Posterior vena cava (tissue), 2 donors: Measurements from ENCODE around the gene HDAC9. TPM values are rescaled to one million over a fixed set of nuclear protein-coding genes. Genes with fewer than 3 reads are reported as not detected.

Source experiments
- DNase-seq: peaks from one replicate; pipeline ENCODE4 v3.0.0-alpha.2; 2020; ENCODE audit warnings: low spot score
- intact Hi-C, 2 donors: fragments of 100-400 bp; cut with DNase I; formaldehyde crosslinking; loops; one replicate each; pipeline versions ENCODE4 v1.14.1 to v1.14.2; 2022 to 2023
- total RNA-seq, 2 donors: library from RNA; stranded (reverse); fragmentation: NEBNext Ultra II Directional; extraction: Animal tissue kit (Norgen Biotek cat#: 25700); gene quantifications; one replicate each; pipeline ENCODE4 v1.2.1, GENCODE V29; 2021
- donor health status: DM: yes; HTN: yes; CAD: no.
- donor health status: DM: yes; HTN: yes; CAD: no.

The HDAC9 gene
- total RNA-seq, 2 donors from 2014 or later = 42.3 to 145 TPM

GRCh38 chr7:18546576-18546975 is 51.0 kb downstream of the HDAC9 start:
- DNase-seq = no peak
- intact Hi-C loops = no loop called here

DNA sequence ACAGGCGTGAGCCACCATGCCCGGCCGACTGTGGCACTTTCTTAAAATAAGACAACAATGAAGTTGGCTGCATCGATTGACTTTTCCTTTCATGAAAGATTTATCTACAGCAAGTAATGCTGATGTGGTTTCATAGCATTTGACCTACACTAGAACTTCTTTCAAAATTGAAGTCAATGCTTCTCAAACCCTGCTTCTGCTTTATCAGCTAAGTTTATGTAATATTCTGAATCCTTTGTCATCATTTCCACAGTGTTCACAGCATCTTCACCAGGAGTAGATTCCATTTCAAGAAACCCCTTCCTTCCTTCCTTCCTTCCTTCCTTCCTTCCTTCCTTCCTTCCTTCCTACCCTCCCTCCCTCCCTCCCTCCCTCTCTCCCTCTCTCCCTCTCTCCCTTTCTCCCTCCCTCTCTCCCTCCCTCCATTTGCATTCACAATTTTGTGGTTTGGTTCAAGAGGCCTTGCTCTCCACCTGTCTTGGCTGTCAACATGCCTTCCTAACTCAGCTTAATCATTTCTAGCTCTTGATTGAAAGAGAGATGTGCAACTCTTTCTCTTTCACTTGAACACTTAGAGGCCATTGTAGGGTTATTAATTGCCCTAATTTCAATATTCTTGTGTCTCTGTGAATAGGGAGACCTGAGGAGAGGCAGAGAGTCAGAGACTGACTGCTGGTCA is 52.1 kb downstream of the HDAC9 start:
- DNase-seq = no peak
- intact Hi-C loops = no loop called here

GRCh38 chr7:18548534-18548933 is 53.0 kb downstream of the HDAC9 start:
- no peak for DNase-seq
- intact Hi-C loops = no loop called here

GRCh38 chr7:18550574-18550973 is 55.0 kb downstream of the HDAC9 start:
- intact Hi-C loops = loop anchor here (5.0 to 10.0 kb wide), 2 partner anchors 46 to 1168 kb away; no protein-coding TSS in a partner anchor
- no peak for DNase-seq

GRCh38 chr7:18552316-18552916 is 56.9 kb downstream of the HDAC9 start:
- DNase-seq = no peak
- intact Hi-C loops = loop anchor here (5.0 to 10.0 kb wide), 2 partner anchors 48 to 1170 kb away; no protein-coding TSS in a partner anchor

DNA sequence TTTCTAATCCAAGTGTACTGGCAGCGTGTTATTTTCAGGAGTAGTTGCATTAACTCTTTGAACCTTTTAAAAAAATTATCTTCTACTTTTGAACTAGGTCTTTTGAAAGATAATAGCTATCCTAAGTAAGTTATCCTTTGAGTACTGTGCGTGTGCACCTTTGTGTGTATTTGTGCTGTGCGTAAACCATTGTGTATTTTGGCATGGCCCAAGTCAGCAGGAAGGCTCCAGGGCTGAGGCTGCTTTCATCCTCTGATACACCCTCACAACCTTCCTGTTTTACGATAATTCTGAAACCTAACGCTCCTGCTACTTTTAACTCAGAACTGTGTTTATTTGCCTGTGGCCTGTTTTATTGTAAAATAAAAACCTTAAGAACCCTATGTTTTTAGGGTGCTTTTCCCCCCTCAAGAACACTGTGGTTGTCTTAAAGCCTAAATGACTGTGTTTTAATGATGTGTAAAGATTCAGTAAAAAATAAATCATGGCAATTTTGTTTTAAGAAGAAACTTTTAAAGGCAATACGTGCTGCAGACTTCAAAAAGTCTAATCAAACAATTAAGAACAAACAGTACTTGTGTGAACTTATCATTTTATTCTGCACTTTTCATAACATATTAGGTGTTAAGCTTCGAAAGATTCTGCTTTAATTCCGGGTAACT is 57.5 kb downstream of the HDAC9 start:
- intact Hi-C loops = loop anchor here (5.0 to 10.0 kb wide), 2 partner anchors 48 to 1171 kb away; no protein-coding TSS in a partner anchor
- DNase-seq = no peak

GRCh38 chr7:18553605-18554003 is 58.1 kb downstream of the HDAC9 start:
- intact Hi-C loops = loop anchor here (5.0 to 10.0 kb wide), 2 partner anchors 49 to 1171 kb away; no protein-coding TSS in a partner anchor
- DNase-seq = no peak

DNA sequence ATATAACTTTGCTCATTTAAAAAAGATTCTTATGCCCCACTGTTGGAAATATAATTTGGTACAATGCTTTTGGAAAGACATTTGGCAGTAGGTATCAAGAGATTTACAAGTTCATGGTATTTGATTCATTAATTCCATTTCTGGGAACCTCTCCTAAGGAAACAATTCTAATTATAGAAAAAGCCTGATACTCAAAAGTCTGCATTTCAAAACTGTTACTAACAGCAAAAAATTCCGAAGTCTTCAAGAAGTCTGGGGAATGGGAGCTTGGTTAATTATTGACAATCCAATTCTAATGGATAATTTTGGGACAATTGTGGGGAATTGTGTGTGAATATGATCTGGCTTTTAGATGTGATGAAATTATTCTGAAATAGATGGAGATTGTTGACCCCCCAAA is 59.6 kb downstream of the HDAC9 start:
- DNase-seq = no peak
- intact Hi-C loops = loop anchor here in 1 of 2 donors (10.0 kb wide), 1 partner anchor 50 kb away; no protein-coding TSS in a partner anchor

GRCh38 chr7:18555968-18556367 is 60.4 kb downstream of the HDAC9 start:
- intact Hi-C loops = loop anchor here in 1 of 2 donors (10.0 kb wide), 1 partner anchor 51 kb away; no protein-coding TSS in a partner anchor

DNA sequence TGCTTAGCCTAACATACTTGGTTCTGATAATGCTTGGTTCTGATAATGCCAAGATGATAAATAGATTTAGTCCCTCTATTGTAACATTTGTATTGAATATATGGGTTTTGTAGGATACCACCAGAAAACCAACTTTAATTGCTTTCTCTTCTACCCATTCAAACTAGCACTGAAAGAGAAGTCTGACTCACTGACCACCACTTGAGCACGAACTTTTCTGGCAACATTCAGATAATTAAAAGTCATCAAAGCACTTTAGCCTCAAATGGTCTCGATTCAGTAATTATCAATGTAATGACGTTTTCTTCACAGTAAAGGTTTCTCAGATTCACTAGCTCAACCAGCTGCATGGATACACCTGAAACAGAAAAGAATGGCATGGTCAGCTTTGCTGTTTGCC is 63.0 kb downstream of the HDAC9 start:
- DNase-seq = no peak
- intact Hi-C loops = loop anchor here in 1 of 2 donors (10.0 kb wide), 1 partner anchor 54 kb away; no protein-coding TSS in a partner anchor

More at GRCh38 chr7:18555968-18556367, 60.4 kb downstream of the HDAC9 start:
- no peak for DNase-seq

DNA sequence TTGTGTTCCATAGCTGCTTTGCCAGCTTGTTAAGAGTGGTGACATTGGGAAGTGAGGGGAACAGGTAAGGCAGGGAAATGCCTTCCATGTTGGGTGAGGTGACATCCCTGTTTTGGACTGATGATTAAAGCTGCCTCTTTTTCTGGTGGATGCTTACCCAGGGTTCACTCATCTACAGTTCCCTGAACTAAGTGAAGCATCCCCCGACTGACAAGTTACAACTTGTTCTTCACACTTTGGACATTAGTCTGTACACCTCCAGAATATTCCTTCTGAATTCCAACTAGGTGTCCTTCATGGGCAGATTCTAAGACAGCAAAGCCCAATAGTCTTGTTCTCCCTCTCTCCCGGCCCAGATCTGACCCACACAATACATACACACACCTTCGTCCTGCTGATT is 63.4 kb downstream of the HDAC9 start:
- intact Hi-C loops = loop anchor here in 1 of 2 donors (10.0 kb wide), 1 partner anchor 54 kb away; no protein-coding TSS in a partner anchor
- no peak for DNase-seq

DNA sequence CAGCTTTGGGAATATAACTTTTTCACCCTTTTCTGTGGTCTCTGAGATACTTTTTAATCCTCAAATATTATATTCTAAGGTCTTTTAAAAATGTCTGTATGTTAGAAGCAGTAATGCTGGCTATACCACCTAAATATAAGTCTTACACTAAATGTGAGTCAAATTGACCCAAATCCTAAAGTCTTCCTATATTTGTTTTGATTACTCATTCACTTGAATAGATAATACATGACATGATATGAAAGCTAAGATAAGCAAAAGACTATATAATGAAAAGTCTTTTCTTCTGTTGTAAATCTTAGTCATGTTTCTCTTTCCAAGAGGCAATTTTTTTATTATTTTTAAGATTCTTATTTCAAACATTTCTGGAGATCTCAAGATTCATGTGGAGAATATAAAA is 64.2 kb downstream of the HDAC9 start:
- intact Hi-C loops = loop anchor here in 1 of 2 donors (10.0 kb wide), 1 partner anchor 55 kb away; no protein-coding TSS in a partner anchor
- no peak for DNase-seq

GRCh38 chr7:18564779-18565178 is 69.2 kb downstream of the HDAC9 start:
- intact Hi-C loops = no loop called here
- DNase-seq = no peak

- intact Hi-C loops = no loop called here
- no peak for DNase-seq
These were observed 69.8 kb downstream of the HDAC9 start for GRCh38 chr7:18565337-18565736.

DNA sequence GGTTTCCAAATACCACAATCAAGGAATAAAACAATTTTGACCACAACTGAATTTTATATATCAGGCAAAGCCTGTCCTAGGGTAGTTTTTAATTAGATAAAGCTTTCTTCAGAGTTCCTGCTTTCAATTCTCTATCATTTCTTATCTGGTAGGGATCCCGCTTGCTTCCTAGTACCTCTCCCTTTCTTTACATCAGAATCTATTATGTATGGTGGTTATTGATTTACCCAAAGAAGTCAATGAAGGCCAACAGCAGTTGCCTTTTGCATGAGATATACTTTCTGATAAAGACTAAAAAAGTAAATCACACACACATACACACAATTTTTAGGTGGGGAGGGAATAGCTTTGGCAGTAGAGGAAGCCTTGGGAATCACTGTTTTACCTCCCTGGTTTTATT is 70.7 kb downstream of the HDAC9 start:
- no peak for DNase-seq
- intact Hi-C loops = no loop called here

- DNase-seq = no peak
These were observed 71.3 kb downstream of the HDAC9 start for GRCh38 chr7:18566829-18567228.

GRCh38 chr7:18570441-18570840 is 74.9 kb downstream of the HDAC9 start:
- intact Hi-C loops = loop anchor here (10.0 kb wide), 1 partner anchor 216 kb away; no protein-coding TSS in a partner anchor
- no peak for DNase-seq

More at GRCh38 chr7:18566829-18567228, 71.3 kb downstream of the HDAC9 start:
- intact Hi-C loops = no loop called here

- intact Hi-C loops = loop anchor here (10.0 kb wide), 1 partner anchor 216 kb away; no protein-coding TSS in a partner anchor
- DNase-seq = no peak
These were observed 75.4 kb downstream of the HDAC9 start for GRCh38 chr7:18570890-18571478.

DNA sequence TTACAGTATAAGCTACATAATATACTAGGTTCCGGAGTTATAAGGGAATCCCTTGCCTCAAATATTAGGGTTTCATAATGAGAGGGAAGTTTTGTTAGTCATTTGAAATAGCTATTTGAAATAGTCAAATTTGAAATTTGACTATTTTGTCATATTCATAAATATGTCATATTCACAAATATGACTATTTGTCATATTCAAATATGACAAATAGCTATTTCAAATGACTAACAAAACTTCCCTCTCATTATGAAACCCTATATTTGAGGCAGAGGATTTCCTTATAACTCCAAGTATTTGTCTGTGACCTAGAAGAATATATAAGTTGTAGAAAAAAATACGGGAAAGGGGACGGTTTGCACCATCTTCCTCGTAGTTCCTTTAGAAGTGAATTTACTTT is 76.6 kb downstream of the HDAC9 start:
- intact Hi-C loops = loop anchor here (10.0 kb wide), 1 partner anchor 217 kb away; no protein-coding TSS in a partner anchor

More for the DNA sequence above, 76.6 kb downstream of the HDAC9 start:
- no peak for DNase-seq
